ENCODE data around the gene ZNF385B.

- TF ChIP-seq EP300 (IDR thresholded peaks at IDR 0.05): no peak
- no peak for TF ChIP-seq CTCF (IDR thresholded peaks at IDR 0.05)
- TF ChIP-seq POLR2A (IDR thresholded peaks at IDR 0.05): no peak
- no peak for TF ChIP-seq POLR2AphosphoS5 (IDR thresholded peaks at IDR 0.05)
Observed at GRCh38 chr2:179715871-179716270, 145.5 kb downstream of the ZNF385B start.
